SK-N-SH treated with all-trans-retinoic acid at 6 μM for 48 hours (cell line): ENCODE data around the gene DNAJB4.

Experiments
- ARNTL ChIP-seq: fragments of 450-650 bp; formaldehyde crosslinking; IDR thresholded peaks from 2 replicates; pipeline ENCODE4 v1.5.0; 2020; ENCODE audit warnings: low read depth, mild to moderate bottlenecking, moderate library complexity, borderline replicate concordance
- CREB5 ChIP-seq: fragments of 250-450 bp; sonication (Bioruptor Pico); IDR thresholded peaks from 2 replicates; pipeline ENCODE4 v1.5.1; 2020; ENCODE audit warnings: low read depth, mild to moderate bottlenecking, moderate library complexity
- ESRRG ChIP-seq: fragments of 250-450 bp; sonication (Bioruptor Pico); IDR thresholded peaks from 2 replicates; pipeline ENCODE4 v1.6.1; 2021; ENCODE audit warnings: mild to moderate bottlenecking
- OSR1 ChIP-seq: fragments of 250-450 bp; sonication (Bioruptor Pico); IDR thresholded peaks from 2 replicates; pipeline ENCODE4 v1.8.0; 2022; ENCODE audit warnings: moderate library complexity, mild to moderate bottlenecking, inconsistent platforms
- RARB ChIP-seq: fragments of 250-450 bp; sonication (Bioruptor Pico); IDR thresholded peaks from 2 replicates; pipeline ENCODE4 v1.8.0; 2021; ENCODE audit warnings: mild to moderate bottlenecking, moderate library complexity
- SNAI2 ChIP-seq: fragments of 250-450 bp; sonication (Bioruptor Pico); IDR thresholded peaks from 2 replicates; pipeline ENCODE4 v1.5.0; 2020; ENCODE audit warnings: mild to moderate bottlenecking, moderate library complexity
- TOX ChIP-seq: fragments of 250-450 bp; sonication (Bioruptor Pico); IDR thresholded peaks from 2 replicates; pipeline ENCODE4 v1.8.0; 2021; ENCODE audit warnings: mild to moderate bottlenecking, moderate library complexity, borderline replicate concordance
- ZC3H10 ChIP-seq: fragments of 250-450 bp; sonication (Bioruptor Pico); IDR thresholded peaks from 2 replicates; pipeline ENCODE4 v1.5.1; 2021; ENCODE audit warnings: mild to moderate bottlenecking, moderate library complexity
- ZFP30 ChIP-seq: fragments of 450-650 bp; formaldehyde crosslinking; IDR thresholded peaks from 2 replicates; pipeline ENCODE4 v1.5.0; 2022; ENCODE audit warnings: mild to moderate bottlenecking, moderate library complexity
- TF ChIP-seq, protein P1 (sequence below): fragments of 250-450 bp; sonication (Bioruptor Pico); IDR thresholded peaks from 2 replicates; pipeline ENCODE4 v1.8.0; 2020; ENCODE audit warnings: mild to moderate bottlenecking, moderate library complexity, borderline replicate concordance
- TF ChIP-seq, protein P2 (sequence below): fragments of 250-450 bp; sonication (Bioruptor Pico); IDR thresholded peaks from 2 replicates; pipeline ENCODE4 v1.5.0; 2020; ENCODE audit warnings: mild to moderate bottlenecking, moderate library complexity

- TF ChIP-seq ZC3H10 (CRISPR knock-in tag) (no peak), ARNTL (CRISPR knock-in tag) (no peak), ZFP30 (no peak), TOX (CRISPR knock-in tag) (no peak), CREB5 (CRISPR knock-in tag) (no peak), SNAI2 (CRISPR knock-in tag) (no peak), ESRRG (no peak), RARB (CRISPR knock-in tag) (no peak), OSR1 (no peak)
- TF ChIP-seq, protein P1, sequence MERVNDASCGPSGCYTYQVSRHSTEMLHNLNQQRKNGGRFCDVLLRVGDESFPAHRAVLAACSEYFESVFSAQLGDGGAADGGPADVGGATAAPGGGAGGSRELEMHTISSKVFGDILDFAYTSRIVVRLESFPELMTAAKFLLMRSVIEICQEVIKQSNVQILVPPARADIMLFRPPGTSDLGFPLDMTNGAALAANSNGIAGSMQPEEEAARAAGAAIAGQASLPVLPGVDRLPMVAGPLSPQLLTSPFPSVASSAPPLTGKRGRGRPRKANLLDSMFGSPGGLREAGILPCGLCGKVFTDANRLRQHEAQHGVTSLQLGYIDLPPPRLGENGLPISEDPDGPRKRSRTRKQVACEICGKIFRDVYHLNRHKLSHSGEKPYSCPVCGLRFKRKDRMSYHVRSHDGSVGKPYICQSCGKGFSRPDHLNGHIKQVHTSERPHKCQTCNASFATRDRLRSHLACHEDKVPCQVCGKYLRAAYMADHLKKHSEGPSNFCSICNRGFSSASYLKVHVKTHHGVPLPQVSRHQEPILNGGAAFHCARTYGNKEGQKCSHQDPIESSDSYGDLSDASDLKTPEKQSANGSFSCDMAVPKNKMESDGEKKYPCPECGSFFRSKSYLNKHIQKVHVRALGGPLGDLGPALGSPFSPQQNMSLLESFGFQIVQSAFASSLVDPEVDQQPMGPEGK (CRISPR knock-in tag) = no peak
- TF ChIP-seq, protein P2, sequence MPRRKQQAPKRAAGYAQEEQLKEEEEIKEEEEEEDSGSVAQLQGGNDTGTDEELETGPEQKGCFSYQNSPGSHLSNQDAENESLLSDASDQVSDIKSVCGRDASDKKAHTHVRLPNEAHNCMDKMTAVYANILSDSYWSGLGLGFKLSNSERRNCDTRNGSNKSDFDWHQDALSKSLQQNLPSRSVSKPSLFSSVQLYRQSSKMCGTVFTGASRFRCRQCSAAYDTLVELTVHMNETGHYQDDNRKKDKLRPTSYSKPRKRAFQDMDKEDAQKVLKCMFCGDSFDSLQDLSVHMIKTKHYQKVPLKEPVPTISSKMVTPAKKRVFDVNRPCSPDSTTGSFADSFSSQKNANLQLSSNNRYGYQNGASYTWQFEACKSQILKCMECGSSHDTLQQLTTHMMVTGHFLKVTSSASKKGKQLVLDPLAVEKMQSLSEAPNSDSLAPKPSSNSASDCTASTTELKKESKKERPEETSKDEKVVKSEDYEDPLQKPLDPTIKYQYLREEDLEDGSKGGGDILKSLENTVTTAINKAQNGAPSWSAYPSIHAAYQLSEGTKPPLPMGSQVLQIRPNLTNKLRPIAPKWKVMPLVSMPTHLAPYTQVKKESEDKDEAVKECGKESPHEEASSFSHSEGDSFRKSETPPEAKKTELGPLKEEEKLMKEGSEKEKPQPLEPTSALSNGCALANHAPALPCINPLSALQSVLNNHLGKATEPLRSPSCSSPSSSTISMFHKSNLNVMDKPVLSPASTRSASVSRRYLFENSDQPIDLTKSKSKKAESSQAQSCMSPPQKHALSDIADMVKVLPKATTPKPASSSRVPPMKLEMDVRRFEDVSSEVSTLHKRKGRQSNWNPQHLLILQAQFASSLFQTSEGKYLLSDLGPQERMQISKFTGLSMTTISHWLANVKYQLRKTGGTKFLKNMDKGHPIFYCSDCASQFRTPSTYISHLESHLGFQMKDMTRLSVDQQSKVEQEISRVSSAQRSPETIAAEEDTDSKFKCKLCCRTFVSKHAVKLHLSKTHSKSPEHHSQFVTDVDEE (CRISPR knock-in tag) = no peak
Measured at GRCh38 chr1:78058670-78059069, 53.9 kb downstream of the DNAJB4 start.
